IPS-15b (cell line): ENCODE measurements around the gene TXNL4A.

Source experiments
- H3K27me3 ChIP-seq: one replicate; pipeline ENCODE4 v1.6.1; 2013; ENCODE audit warnings: low read length; ENCODE audit not compliant: control insufficient read depth, insufficient read depth
- H3K36me3 ChIP-seq: one replicate; pipeline ENCODE4 v1.6.1; 2013; ENCODE audit warnings: low read length; ENCODE audit not compliant: control insufficient read depth, insufficient read depth
- H3K4me1 ChIP-seq: one replicate; pipeline ENCODE4 v1.6.1; 2013; ENCODE audit warnings: mild to moderate bottlenecking, low read length; ENCODE audit not compliant: control insufficient read depth, insufficient read depth
- H3K4me3 ChIP-seq: one replicate; pipeline ENCODE4 v1.5.1; 2013; ENCODE audit warnings: low read depth, low read length
- H3K9ac ChIP-seq: one replicate; pipeline ENCODE4 v1.6.1; 2013; ENCODE audit warnings: low read depth, mild to moderate bottlenecking, low read length
- H3K9me3 ChIP-seq: one replicate; pipeline ENCODE4 v1.6.1; 2013; ENCODE audit warnings: mild to moderate bottlenecking, low read length; ENCODE audit not compliant: control insufficient read depth, insufficient read depth

TXNL4A gene

GRCh38 chr18:79942786-79943607 lies 45.4 kb downstream of the TXNL4A start:
- H3K9me3 ChIP-seq = no peaks in the 10 kb centered on the region
- peaks cover 3% of the 10 kb centered on the region for H3K36me3 ChIP-seq
- H3K4me3 ChIP-seq = no peak overlapping the region
- H3K27me3 ChIP-seq = no peaks in the 10 kb centered on the region
- H3K9ac ChIP-seq = no peak overlapping the region
- no peaks in the 10 kb centered on the region for H3K4me1 ChIP-seq

- no peaks in the 10 kb centered on the region for H3K4me1 ChIP-seq
- no peak overlapping the region for H3K9ac ChIP-seq
- no peak overlapping the region for H3K4me3 ChIP-seq
- peaks cover 3% of the 10 kb centered on the region for H3K36me3 ChIP-seq
- no peaks in the 10 kb centered on the region for H3K9me3 ChIP-seq
- no peaks in the 10 kb centered on the region for H3K27me3 ChIP-seq
Observed at GRCh38 chr18:79942211-79942610, 46.2 kb downstream of the TXNL4A start.

- Histone ChIP-seq H3K4me3 (no peak overlapping the region), H3K9ac (no peak overlapping the region), H3K4me1 (no peaks in the 10 kb centered on the region), H3K36me3 (peaks cover 3% of the 10 kb centered on the region), H3K9me3 (no peaks in the 10 kb centered on the region), H3K27me3 (no peaks in the 10 kb centered on the region)
Observed at GRCh38 chr18:79941473-79942119, 46.8 kb downstream of the TXNL4A start.

- H3K9me3 ChIP-seq = no peaks in the 10 kb centered on the region
- peaks cover 3% of the 10 kb centered on the region for H3K36me3 ChIP-seq
- H3K4me3 ChIP-seq = no peak overlapping the region
- no peaks in the 10 kb centered on the region for H3K27me3 ChIP-seq
- H3K9ac ChIP-seq = no peak overlapping the region
- no peaks in the 10 kb centered on the region for H3K4me1 ChIP-seq
Observed at GRCh38 chr18:79940814-79941472, 47.4 kb downstream of the TXNL4A start.

- Histone ChIP-seq H3K9ac (no peak overlapping the region), H3K27me3 (no peaks in the 10 kb centered on the region), H3K4me1 (no peaks in the 10 kb centered on the region), H3K4me3 (no peak overlapping the region), H3K9me3 (no peaks in the 10 kb centered on the region), H3K36me3 (peaks cover 3% of the 10 kb centered on the region)
Observed at GRCh38 chr18:79940126-79940813, 48.1 kb downstream of the TXNL4A start.

GRCh38 chr18:79939096-79939495 lies 49.3 kb downstream of the TXNL4A start:
- no peaks in the 10 kb centered on the region for H3K4me1 ChIP-seq
- H3K27me3 ChIP-seq = no peaks in the 10 kb centered on the region
- H3K9me3 ChIP-seq = no peaks in the 10 kb centered on the region
- H3K36me3 ChIP-seq = no peaks in the 10 kb centered on the region
- no peak overlapping the region for H3K9ac ChIP-seq
- H3K4me3 ChIP-seq = no peak overlapping the region

GRCh38 chr18:79938196-79938595 lies 50.2 kb downstream of the TXNL4A start:
- Histone ChIP-seq H3K9me3 (no peaks in the 10 kb centered on the region), H3K4me3 (no peak overlapping the region), H3K4me1 (no peaks in the 10 kb centered on the region), H3K27me3 (no peaks in the 10 kb centered on the region), H3K36me3 (no peaks in the 10 kb centered on the region), H3K9ac (no peak overlapping the region)

GRCh38 chr18:79937103-79937860 lies 51.1 kb downstream of the TXNL4A start:
- Histone ChIP-seq H3K4me1 (no peaks in the 10 kb centered on the region), H3K4me3 (no peak overlapping the region), H3K27me3 (no peaks in the 10 kb centered on the region)

GRCh38 chr18:79936641-79937040 lies 51.7 kb downstream of the TXNL4A start:
- Histone ChIP-seq H3K4me3 (no peak overlapping the region), H3K36me3 (no peaks in the 10 kb centered on the region), H3K4me1 (no peaks in the 10 kb centered on the region)

More at GRCh38 chr18:79937103-79937860, 51.1 kb downstream of the TXNL4A start:
- Histone ChIP-seq H3K9me3 (no peaks in the 10 kb centered on the region), H3K36me3 (no peaks in the 10 kb centered on the region), H3K9ac (no peak overlapping the region)

GRCh38 chr18:79935925-79936324 lies 52.4 kb downstream of the TXNL4A start:
- H3K4me1 ChIP-seq = no peaks in the 10 kb centered on the region
- H3K9ac ChIP-seq = no peak overlapping the region
- H3K9me3 ChIP-seq = no peaks in the 10 kb centered on the region
- no peaks in the 10 kb centered on the region for H3K36me3 ChIP-seq
- H3K4me3 ChIP-seq = no peak overlapping the region
- H3K27me3 ChIP-seq = no peaks in the 10 kb centered on the region

More at GRCh38 chr18:79936641-79937040, 51.7 kb downstream of the TXNL4A start:
- no peaks in the 10 kb centered on the region for H3K9me3 ChIP-seq
- H3K27me3 ChIP-seq = no peaks in the 10 kb centered on the region
- H3K9ac ChIP-seq = no peak overlapping the region

GRCh38 chr18:79935499-79935898 lies 52.9 kb downstream of the TXNL4A start:
- Histone ChIP-seq H3K36me3 (no peaks in the 10 kb centered on the region), H3K4me1 (no peaks in the 10 kb centered on the region), H3K9me3 (no peaks in the 10 kb centered on the region), H3K27me3 (no peaks in the 10 kb centered on the region), H3K4me3 (no peak overlapping the region), H3K9ac (no peak overlapping the region)
